Bronchial epithelial cell (primary cell): Measurements from ENCODE around the gene TMEM107. TPM values are rescaled to one million over a fixed set of nuclear protein-coding genes. Genes with fewer than 3 reads are reported as not detected.

Experiments
- DNase-seq: peaks from one replicate; pipeline ENCODE4 v3.0.0-alpha.2; 2010; ENCODE audit warnings: low read depth
- FAIRE-seq: peaks from 2 replicates; lab custom pipeline; 2011; peaks lifted over from hg19 to GRCh38; lab: Jason Lieb, UNC
- H3K27me3 ChIP-seq: 2 replicates; pipeline ENCODE4 v1.5.1; 2011; ENCODE audit warnings: low read length; ENCODE audit not compliant: control insufficient read depth, insufficient read depth
- H3K36me3 ChIP-seq: 2 replicates; pipeline ENCODE4 v1.5.1; 2011; ENCODE audit warnings: low read length; ENCODE audit not compliant: control insufficient read depth, insufficient read depth
- H3K4me3 ChIP-seq: 2 replicates; pipeline ENCODE4 v1.5.1; 2011; ENCODE audit warnings: mild to moderate bottlenecking, low read depth, low read length, control low read depth
- total RNA-seq: library from RNA; depleted of rRNA; stranded (reverse); fragments of >200 nt; gene quantifications from 2 replicates; pipeline ENCODE4 v1.2.1, GENCODE V29; 2014
- TF ChIP-seq, protein P1 (sequence below): IDR thresholded peaks from 2 replicates; pipeline ENCODE4 v1.5.1; 2011; ENCODE audit warnings: mild to moderate bottlenecking, moderate library complexity, low read length, control low read depth, inconsistent platforms; ENCODE audit not compliant: insufficient read depth, severe bottlenecking

Gene TMEM107
- total RNA-seq, 1 donor from 2014 or later: 24.2 TPM

DNA sequence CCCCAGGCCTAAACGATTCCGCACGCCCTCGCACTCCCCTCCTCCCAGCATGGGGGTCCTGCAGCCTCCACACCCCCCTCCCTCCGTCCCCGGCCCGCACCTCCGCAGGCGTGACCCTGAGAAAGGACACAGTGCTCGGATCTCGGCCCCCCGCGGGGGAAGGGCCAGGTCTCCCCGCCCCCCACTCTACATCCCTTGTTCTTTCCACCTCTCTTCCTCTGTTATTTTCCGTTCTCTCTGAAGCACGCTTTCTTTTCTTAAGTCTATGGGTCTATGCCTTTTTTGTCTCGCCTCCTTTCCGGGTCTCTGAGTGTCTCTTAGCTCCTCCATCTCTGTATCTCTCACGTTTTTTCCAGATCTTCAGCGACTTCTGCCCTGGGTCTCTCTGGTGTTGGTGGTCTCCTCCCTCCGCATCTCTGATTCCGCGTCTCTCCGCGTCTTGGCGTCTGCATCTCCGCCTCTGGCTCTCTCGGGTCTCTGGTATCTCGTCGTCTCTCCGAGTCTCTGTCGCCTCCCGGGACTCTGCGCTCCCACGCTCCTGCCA is 50.2 kb downstream of the TMEM107 start:
- Histone ChIP-seq H3K36me3 (no peaks in the 10 kb centered on the region), H3K4me3 (peak overlapping the region; percentile 69), H3K27me3 (peaks cover 3% of the 10 kb centered on the region)
- TF ChIP-seq, protein P1, sequence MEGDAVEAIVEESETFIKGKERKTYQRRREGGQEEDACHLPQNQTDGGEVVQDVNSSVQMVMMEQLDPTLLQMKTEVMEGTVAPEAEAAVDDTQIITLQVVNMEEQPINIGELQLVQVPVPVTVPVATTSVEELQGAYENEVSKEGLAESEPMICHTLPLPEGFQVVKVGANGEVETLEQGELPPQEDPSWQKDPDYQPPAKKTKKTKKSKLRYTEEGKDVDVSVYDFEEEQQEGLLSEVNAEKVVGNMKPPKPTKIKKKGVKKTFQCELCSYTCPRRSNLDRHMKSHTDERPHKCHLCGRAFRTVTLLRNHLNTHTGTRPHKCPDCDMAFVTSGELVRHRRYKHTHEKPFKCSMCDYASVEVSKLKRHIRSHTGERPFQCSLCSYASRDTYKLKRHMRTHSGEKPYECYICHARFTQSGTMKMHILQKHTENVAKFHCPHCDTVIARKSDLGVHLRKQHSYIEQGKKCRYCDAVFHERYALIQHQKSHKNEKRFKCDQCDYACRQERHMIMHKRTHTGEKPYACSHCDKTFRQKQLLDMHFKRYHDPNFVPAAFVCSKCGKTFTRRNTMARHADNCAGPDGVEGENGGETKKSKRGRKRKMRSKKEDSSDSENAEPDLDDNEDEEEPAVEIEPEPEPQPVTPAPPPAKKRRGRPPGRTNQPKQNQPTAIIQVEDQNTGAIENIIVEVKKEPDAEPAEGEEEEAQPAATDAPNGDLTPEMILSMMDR: no peak
- FAIRE-seq: no peak
- no peak for DNase-seq

DNA sequence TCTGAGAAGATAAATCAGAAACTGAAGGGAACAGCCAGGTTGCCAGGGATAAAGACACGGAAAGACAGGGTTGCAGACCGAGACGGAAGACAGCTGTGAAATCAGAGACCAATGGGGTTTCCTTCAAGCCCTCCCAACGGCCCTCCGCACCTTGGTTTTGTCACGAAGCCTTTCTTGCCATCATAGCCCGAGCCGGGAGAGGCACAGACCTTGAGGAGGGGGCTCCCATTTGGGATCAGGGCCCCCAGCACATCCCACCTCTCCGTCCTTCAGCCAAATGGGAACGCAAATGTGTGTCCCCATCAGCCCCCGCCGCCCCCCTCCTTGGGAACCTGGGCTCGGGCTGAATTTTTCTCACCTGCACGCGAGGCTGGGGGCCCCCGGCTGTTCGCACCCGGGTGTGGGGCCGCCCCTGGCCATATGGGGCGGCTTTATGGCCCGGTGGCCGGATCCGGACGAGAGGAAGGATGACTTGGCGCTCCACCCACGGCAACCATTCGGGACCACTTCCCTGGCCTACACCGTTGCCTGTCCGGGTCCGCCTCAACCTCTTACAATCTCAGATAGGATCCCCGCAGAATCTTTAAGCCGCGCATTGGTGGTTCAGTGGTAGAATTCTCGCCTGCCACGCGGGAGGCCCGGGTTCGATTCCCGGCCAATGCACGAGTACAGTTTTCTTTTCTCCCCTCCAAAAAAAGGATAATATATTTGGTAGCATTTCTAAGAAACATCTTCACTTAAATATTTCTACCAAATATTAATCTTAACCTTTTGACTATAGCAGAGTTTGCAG is 50.8 kb downstream of the TMEM107 start:
- peak overlapping the region; percentile 69 for H3K4me3 ChIP-seq
- H3K36me3 ChIP-seq: no peaks in the 10 kb centered on the region
- H3K27me3 ChIP-seq: peaks cover 3% of the 10 kb centered on the region
- FAIRE-seq: no peak
- peak; percentile 42 for DNase-seq
- TF ChIP-seq, protein P1: no peak

DNA sequence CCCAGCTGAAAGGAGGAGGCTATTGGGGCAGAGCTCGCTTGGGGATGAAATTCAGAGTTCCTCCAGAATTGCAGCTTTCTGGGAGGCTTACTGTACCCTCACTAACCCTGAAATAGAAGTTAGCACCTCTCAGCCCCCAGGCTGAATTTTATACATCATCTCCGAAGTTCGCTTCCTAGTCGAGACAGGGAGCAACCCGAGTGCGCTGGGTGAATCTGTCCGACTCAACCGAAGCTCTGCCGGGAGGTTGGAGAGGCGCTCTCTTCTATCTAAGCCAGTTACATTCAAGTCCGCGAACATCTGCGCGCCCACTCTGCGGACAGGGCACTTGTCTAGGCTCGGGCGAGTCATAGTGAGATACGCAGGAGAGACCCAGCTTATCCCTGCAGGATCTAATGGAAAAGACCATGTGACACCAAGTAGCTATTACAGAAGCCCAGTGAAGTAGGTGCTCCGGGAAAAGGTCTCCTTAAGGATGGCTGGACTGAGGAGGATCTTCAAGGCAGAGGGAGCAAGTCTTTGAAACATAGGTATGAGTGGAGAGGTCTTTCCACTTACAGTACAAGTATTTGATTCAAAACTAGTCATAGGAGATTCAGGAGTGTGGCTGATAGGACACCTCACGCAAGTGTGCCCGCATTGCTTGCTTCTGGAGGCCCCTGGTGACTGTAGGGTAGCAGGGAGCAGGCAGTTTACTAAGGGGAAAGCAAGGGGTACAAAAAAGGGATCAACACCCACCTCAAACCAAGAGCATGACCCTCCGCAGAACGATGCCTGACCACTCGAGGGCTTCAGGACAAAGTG is 51.6 kb downstream of the TMEM107 start:
- no peaks in the 10 kb centered on the region for H3K36me3 ChIP-seq
- TF ChIP-seq, protein P1: no peak
- H3K27me3 ChIP-seq: peaks cover 3% of the 10 kb centered on the region
- DNase-seq (no peak), FAIRE-seq (no peak)
- peak overlapping the region; percentile 45 for H3K4me3 ChIP-seq

DNA sequence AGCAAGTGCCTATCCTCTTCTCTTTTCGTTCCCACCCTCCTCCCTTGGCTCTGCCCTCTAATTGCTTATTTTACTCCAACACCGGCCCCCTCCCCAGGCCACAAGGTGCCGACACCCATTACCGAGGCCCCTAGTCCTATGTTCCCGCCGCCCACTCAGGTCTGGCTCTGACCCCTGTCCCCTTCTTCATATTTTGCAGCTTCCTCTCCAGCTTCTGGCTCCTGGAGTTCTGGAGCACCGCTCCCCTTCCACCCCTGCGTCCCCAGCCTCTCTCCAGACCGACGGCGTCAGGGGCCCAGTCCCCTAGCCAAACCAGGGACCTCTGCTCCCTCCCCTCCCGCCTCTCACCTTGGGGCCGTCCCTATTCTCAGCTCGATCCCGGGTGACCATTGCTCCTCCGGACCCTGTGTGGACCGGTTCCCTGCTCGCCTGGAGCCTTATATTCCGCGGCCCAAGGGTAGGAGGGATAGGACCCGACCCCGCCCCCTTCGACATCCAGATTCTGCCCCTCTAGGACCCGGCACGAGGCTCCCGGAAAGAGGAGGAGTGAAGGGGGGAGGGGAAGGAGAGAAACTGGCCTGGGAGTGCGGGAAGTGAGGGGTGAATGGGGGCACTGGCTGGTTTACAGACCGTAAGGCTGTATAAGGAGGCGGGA is 52.4 kb downstream of the TMEM107 start, which contains the start of gene HES7:
HES7 (minus strand) TSS at position 412 of the 655 bp plus-strand sequence; CDS start at position 390, 22 bp downstream.
- H3K27me3 ChIP-seq: peaks cover 3% of the 10 kb centered on the region
- H3K4me3 ChIP-seq: peak within 1 kb of the TSS; percentile 45
- TF ChIP-seq, protein P1: no peak
- H3K36me3 ChIP-seq: no peaks in the 10 kb centered on the region
- DNase-seq (no peak), FAIRE-seq (no peak)

DNA sequence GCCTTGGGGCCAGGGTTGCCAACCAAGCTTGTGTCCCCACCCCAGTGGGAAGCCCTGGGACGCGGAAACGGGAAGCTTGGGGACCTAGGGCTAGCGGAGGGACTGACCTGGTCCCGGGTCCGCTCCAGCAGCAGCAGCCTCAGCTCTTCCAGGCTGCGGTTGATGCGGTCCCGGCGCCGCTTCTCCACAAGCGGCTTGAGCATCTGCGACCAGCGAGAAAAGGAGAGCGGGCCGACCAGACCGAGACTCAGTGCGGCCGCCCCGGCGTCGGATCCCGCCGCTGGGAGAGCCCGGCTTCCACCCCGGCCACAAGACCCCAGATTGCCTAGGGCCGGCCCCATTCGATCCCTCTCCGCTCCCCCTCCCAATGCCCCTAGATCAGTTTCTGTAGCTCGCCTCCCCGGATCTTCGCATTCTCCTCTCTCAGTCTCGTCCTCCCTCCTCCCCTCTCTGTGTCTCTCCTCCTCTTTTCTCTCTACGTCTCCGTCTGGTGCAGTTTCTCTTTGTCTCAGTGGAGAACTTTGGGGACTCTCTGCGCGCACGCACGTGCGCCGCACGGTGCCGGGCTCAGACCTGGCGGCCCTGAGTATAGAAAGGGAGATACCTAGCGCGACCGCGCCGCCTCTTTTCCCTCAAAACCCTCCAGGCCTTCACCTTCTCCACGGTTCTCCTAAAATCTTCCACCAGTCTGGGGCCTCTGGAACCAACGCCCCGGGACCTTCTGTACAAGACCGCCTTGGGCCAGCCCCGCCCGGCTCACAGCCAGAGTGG is 53.1 kb downstream of the TMEM107 start:
- FAIRE-seq (no peak), DNase-seq (no peak)
- H3K27me3 ChIP-seq: peaks cover 3% of the 10 kb centered on the region
- TF ChIP-seq, protein P1: no peak
- no peaks in the 10 kb centered on the region for H3K36me3 ChIP-seq
- H3K4me3 ChIP-seq: peak overlapping the region; percentile 45
